HepG2 (cell line): ENCODE data around the gene PMPCB. TPM values are rescaled to one million over a fixed set of nuclear protein-coding genes. Genes with fewer than 3 reads are reported as not detected.
A peak's percentile ranks its signal among the peaks of the same experiment; 100 is the strongest.

Experiments used
- ATAC-seq: fragments of 200-7000 bp; cut with Tn5 transposase; 3 replicates; pipeline ENCODE4 v1.9.1; 2020; ENCODE audit warnings: mild to moderate bottlenecking, moderate library complexity
- BruUV-seq: library from RNA; stranded (reverse); fragments of 400-500 nt; replicated peaks from 2 replicates; lab custom pipeline; 2021; lab: Mats Ljungman, UMichigan
- CTCF ChIA-PET: fragments of 300-600 bp; formaldehyde crosslinking; extraction: SDS; loops from one replicate; lab custom pipeline; 2021; ENCODE audit warnings: low total read pairs, inconsistent platforms, low intra/inter-chr PET ratio; lab: Yijun Ruan, JAX
- POLR2A ChIA-PET: fragments of 350-600 bp; sonication (Branson Sonifier 250); formaldehyde crosslinking; loops from one replicate; lab custom pipeline; 2020; ENCODE audit warnings: antibody characterized with exemption, inconsistent platforms; lab: Yijun Ruan, JAX
- DNase-seq: peaks from one replicate; pipeline ENCODE4 v3.0.0-alpha.2; 2015; ENCODE audit warnings: low spot score
- FAIRE-seq: peaks from 3 replicates; lab custom pipeline; 2011; peaks lifted over from hg19 to GRCh38; lab: Jason Lieb, UNC
- H2AFZ ChIP-seq: one replicate; pipeline ENCODE4 v1.6.1; 2011; ENCODE audit warnings: low read length, inconsistent platforms
- H3K27ac ChIP-seq: fragments of 300-600 bp; 3 replicates; pipeline ENCODE4 v1.8.0; 2011; ENCODE audit warnings: mixed run types, mild to moderate bottlenecking, mixed read lengths, low read length, inconsistent platforms; ENCODE audit not compliant: insufficient read depth; ENCODE audit errors: extremely low read length
- H3K27me3 ChIP-seq, 2 experiments: fragments of 200-600 bp in 1 of 2; 2 replicates in 1 of 2; 3 replicates in 1 of 2; pipeline versions ENCODE4 v1.6.0 to v1.8.0; 2011; ENCODE audit warnings: low read length in 2 of 2, mild to moderate bottlenecking in 2 of 2, moderate library complexity in 2 of 2, inconsistent platforms in 1 of 2; ENCODE audit not compliant: insufficient read depth in 2 of 2, control insufficient read depth in 1 of 2
- H3K36me3 ChIP-seq, 2 experiments: fragments of 200-600 bp in 1 of 2; replicated peaks in 1 of 2; 2 replicates in 1 of 2; 3 replicates in 1 of 2; pipeline versions ENCODE4 v1.5.1 to v1.8.0; 2011; ENCODE audit warnings: low read length in 2 of 2, inconsistent platforms in 1 of 2; ENCODE audit not compliant: insufficient read depth in 2 of 2, control insufficient read depth in 1 of 2
- H3K4me1 ChIP-seq: 2 replicates; pipeline ENCODE4 v1.5.1; 2012; ENCODE audit warnings: low read length, inconsistent platforms; ENCODE audit not compliant: insufficient read depth
- H3K4me2 ChIP-seq: 2 replicates; pipeline ENCODE4 v1.6.0; 2011; ENCODE audit warnings: low read depth, low read length, inconsistent platforms
- H3K4me3 ChIP-seq, 3 experiments: fragments of 200-600 bp in 1 of 3; sonication (generic), shearing (Covaris generic) in 1 of 3; replicated peaks in 1 of 3; 2 replicates each; pipeline ENCODE4 v1.5.1; 2011 to 2016; ENCODE audit warnings: low read length in 3 of 3, inconsistent platforms in 2 of 3, low read depth in 2 of 3, mild to moderate bottlenecking in 2 of 3, control low read depth in 1 of 3, mixed read lengths in 1 of 3; ENCODE audit not compliant: insufficient read depth in 1 of 3
- H3K79me2 ChIP-seq: one replicate; pipeline ENCODE4 v1.6.1; 2011; ENCODE audit warnings: low read length, inconsistent platforms; ENCODE audit not compliant: insufficient read depth
- H3K9ac ChIP-seq: 2 replicates; pipeline ENCODE4 v1.6.0; 2011; ENCODE audit warnings: mild to moderate bottlenecking, low read depth, low read length, inconsistent platforms; ENCODE audit not compliant: insufficient read depth
- H3K9me3 ChIP-seq: 2 replicates; pipeline ENCODE4 v1.5.1; 2012; ENCODE audit warnings: mild to moderate bottlenecking, low read length
- H4K20me1 ChIP-seq: 2 replicates; pipeline ENCODE4 v1.6.0; 2011; ENCODE audit warnings: inconsistent platforms, mild to moderate bottlenecking, low read length, moderate library complexity; ENCODE audit not compliant: insufficient read depth
- AGO2 ChIP-seq: fragments of 200-400 bp; formaldehyde crosslinking; optimal IDR thresholded peaks from 2 replicates; pipeline ENCODE3; 2017; ENCODE audit warnings: mild to moderate bottlenecking, low read depth, low read length, moderate library complexity
- ATAD3A ChIP-seq: sonication (generic); formaldehyde crosslinking; IDR thresholded peaks from 2 replicates; pipeline ENCODE4 v1.4.0; 2020; ENCODE audit warnings: missing genetic modification reagents
- LCORL ChIP-seq, 2 experiments: fragments of 450-650 bp in 1 of 2; sonication (generic) in 1 of 2; formaldehyde crosslinking in 1 of 2; IDR thresholded peaks; 2 replicates each; pipeline versions ENCODE4 v1.5.0 to v1.6.1; 2017 to 2020; ENCODE audit warnings: antibody characterized with exemption in 1 of 2, missing genetic modification reagents in 1 of 2
- NCOA5 ChIP-seq: sonication (generic); formaldehyde crosslinking; IDR thresholded peaks from 2 replicates; pipeline ENCODE4 v1.4.0; 2020; ENCODE audit warnings: missing genetic modification reagents
- SNAPC2 ChIP-seq: sonication (generic); formaldehyde crosslinking; IDR thresholded peaks from 2 replicates; pipeline ENCODE4 v1.8.1; 2022; ENCODE audit warnings: mild to moderate bottlenecking, missing genetic modification reagents
- ZNF333 ChIP-seq: sonication (generic); formaldehyde crosslinking; IDR thresholded peaks from 2 replicates; pipeline ENCODE4 v1.4.0; 2020; ENCODE audit warnings: mild to moderate bottlenecking, missing genetic modification reagents, borderline replicate concordance
- ZNF441 ChIP-seq: sonication (generic); formaldehyde crosslinking; IDR thresholded peaks from 2 replicates; pipeline ENCODE4 v1.7.0; 2021; ENCODE audit warnings: missing genetic modification reagents, borderline replicate concordance
- ZNF451 ChIP-seq: sonication (generic); formaldehyde crosslinking; IDR thresholded peaks from 2 replicates; pipeline ENCODE4 v1.5.0; 2020; ENCODE audit warnings: mild to moderate bottlenecking, missing genetic modification reagents
- ZNF503 ChIP-seq: sonication (generic); formaldehyde crosslinking; IDR thresholded peaks from 2 replicates; pipeline ENCODE4 v1.4.0; 2020; ENCODE audit warnings: missing genetic modification reagents
- ZNF557 ChIP-seq: sonication (generic); formaldehyde crosslinking; IDR thresholded peaks from 2 replicates; pipeline ENCODE4 v1.4.0; 2020; ENCODE audit warnings: missing genetic modification reagents
- ZNF704 ChIP-seq: sonication (generic); formaldehyde crosslinking; IDR thresholded peaks from 2 replicates; pipeline ENCODE4 v1.8.1; 2023; ENCODE audit warnings: mild to moderate bottlenecking, inconsistent platforms, moderate library complexity, missing genetic modification reagents, borderline replicate concordance
- ZSCAN21 ChIP-seq: sonication (generic); formaldehyde crosslinking; IDR thresholded peaks from 2 replicates; pipeline ENCODE4 v1.8.0; 2022; ENCODE audit warnings: mild to moderate bottlenecking, missing genetic modification reagents, moderate library complexity, borderline replicate concordance
- WGBS: methylation state at CpG from one replicate; pipeline ENCODE4 v1.1.6; 2017; ENCODE audit warnings: low lambda C conversion rate; 5-methylcytosine and 5-hydroxymethylcytosine counted together
- in situ Hi-C: cut with HindIII; loops from 2 replicates; pipeline ENCODE4 v1.10.0; 2017; ENCODE audit warnings: low pct_unique_long_range_greater_than_20kb; ENCODE audit not compliant: extremely low pct_ligation_motif_present
- intact Hi-C: fragments of 100-400 bp; cut with micrococcal nuclease; formaldehyde crosslinking; loops from one replicate; pipeline ENCODE4 v1.10.0; 2022; ENCODE audit not compliant: unreplicated experiment
- polyA plus RNA-seq, 8 experiments: library from polyadenylated mRNA; depleted of rRNA in 3 of 8; stranded (reverse) in 7 of 8; unstranded in 1 of 8; fragments of >200 nt; fragmentation: Illumina TruSeq in 4 of 8; extraction: Trizol in 4 of 8; gene quantifications; 2 replicates each; pipeline versions ENCODE4 v1.2.1 to v1.2.3, GENCODE V29; 2011 to 2016; ENCODE audit warnings: low read depth in 4 of 8, missing spikeins in 1 of 8, mixed read lengths in 1 of 8; ENCODE audit not compliant: insufficient read depth in 1 of 8
- total RNA-seq, 5 experiments: library from RNA; depleted of rRNA; stranded (reverse); fragments of >200 nt; fragmentation: Illumina TruSeq; extraction: Trizol; gene quantifications; 2 replicates each; pipeline ENCODE4 v1.2.3, GENCODE V29; 2016; ENCODE audit warnings: low read depth in 1 of 5

Gene PMPCB
- total and polyA plus RNA-seq, 2 of the 13 experiments (the other 11 are each of a cell fraction or from before 2014, with no cell fraction given) = 80.8 to 124 TPM

DNA sequence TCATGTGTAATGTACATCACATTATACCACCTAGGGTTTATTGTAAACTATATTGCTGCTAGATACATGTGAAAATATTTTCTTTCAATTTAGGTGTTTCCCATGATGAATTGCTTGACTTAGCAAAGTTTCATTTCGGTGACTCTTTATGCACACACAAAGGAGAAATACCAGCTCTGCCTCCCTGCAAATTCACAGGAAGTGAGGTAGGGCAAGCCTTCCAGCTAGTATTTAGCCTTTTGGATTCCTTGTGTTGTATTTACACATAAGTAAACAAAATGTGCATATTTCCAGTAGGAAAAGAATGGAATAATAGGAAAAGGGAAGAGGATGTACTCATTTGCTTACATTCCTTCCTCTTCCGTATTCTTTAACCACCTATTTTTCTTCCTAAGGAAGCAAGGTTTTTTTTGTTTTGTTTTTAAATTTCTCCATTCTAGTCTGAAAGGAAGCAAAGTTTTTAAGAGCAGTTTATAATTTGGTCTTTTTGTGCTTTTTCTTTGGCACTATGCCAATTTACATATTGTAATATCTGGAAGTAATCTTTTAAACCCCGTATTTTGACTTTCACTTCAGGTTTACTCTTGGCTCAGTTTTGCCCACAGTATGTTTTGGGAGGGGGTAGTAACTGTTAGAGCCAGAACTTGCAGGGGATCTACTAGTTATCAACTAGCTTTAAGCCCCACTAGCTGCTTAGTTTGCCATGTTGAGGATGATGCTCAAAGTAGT, 10.4 kb downstream of the PMPCB start:
- Histone ChIP-seq H3K36me3 (peaks cover 3 to 82% of the 10 kb centered on the region in 2 experiments), H3K79me2 (no peaks in the 10 kb centered on the region)
- CTCF ChIA-PET = no interaction called here

DNA sequence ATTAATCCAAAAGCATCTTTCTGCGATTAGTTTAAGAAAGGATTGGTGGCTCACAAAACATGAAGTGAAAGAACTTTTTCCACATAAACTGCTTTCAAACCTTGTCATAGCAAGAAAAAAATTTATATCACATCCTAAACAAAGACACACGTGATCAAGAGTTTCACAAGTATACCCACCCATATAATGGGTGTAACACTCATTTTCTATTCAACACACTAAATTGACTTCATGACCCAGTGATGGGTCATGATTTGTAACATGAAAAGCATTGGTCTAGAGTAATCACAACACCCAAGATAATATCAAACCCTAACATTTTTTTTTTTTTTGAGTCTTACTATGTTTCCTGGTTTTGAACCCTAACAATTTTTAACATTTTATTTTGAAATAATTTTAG, 17.6 kb downstream of the PMPCB start:
- FAIRE-seq = no peak
- POLR2A ChIA-PET = no interaction called here
- H3K4me2 ChIP-seq = no peak overlapping the region

More for the DNA sequence above, 10.4 kb downstream of the PMPCB start:
- H4K20me1 ChIP-seq = no peaks in the 10 kb centered on the region
- TF ChIP-seq NCOA5 (CRISPR knock-in tag) (no peak), LCORL (IDR thresholded peaks at IDR 0.05) (peak; percentile 97), LCORL (CRISPR knock-in tag; IDR thresholded peaks at IDR 0.05) (no peak)
- no peak overlapping the region for H3K27ac ChIP-seq
- H3K4me1 ChIP-seq = no peaks in the 10 kb centered on the region
- ATAC-seq = no peak
- intact Hi-C loops (no loop called here), in situ Hi-C loops (no loop called here)
- no TSS peak for BruUV-seq
- no peaks in the 10 kb centered on the region for H3K9me3 ChIP-seq
- H3K27me3 ChIP-seq = no peaks in the 10 kb centered on the region
- DNase-seq = no peak
- 98% methylated on average over 3 of the region's 3 CpGs for WGBS
- no peak overlapping the region for H3K4me2 ChIP-seq
- POLR2A ChIA-PET = no interaction called here
- H3K9ac ChIP-seq = no peak overlapping the region
- no peak overlapping the region for H3K4me3 ChIP-seq
- FAIRE-seq = no peak
- no peak overlapping the region for H2AFZ ChIP-seq

More for the DNA sequence above, 17.6 kb downstream of the PMPCB start:
- Histone ChIP-seq H3K9me3 (no peaks in the 10 kb centered on the region), H3K4me3 (no peak overlapping the region), H3K4me1 (no peaks in the 10 kb centered on the region), H3K79me2 (no peaks in the 10 kb centered on the region), H3K27ac (no peak overlapping the region), H4K20me1 (no peaks in the 10 kb centered on the region), H3K36me3 (peaks cover 19 to 88% of the 10 kb centered on the region in 2 experiments), H2AFZ (no peak overlapping the region), H3K27me3 (no peaks in the 10 kb centered on the region; a peak in 1 of 5 replicates), H3K9ac (no peak overlapping the region)
- intact Hi-C loops = no loop called here
- WGBS = 98% methylated on average over 2 of the region's 2 CpGs
- CTCF ChIA-PET = no interaction called here
- DNase-seq (no peak), ATAC-seq (no peak)
- TF ChIP-seq ATAD3A (no peak), ZNF451 (no peak), ZNF333 (CRISPR knock-in tag) (no peak), AGO2 (no peak), SNAPC2 (CRISPR knock-in tag) (no peak), ZNF503 (CRISPR knock-in tag) (no peak), ZNF441 (CRISPR knock-in tag) (no peak), ZNF557 (no peak), ZSCAN21 (CRISPR knock-in tag) (no peak), ZNF704 (CRISPR knock-in tag) (no peak)
- BruUV-seq = no TSS peak
- in situ Hi-C loops = no loop called here
